ENCODE data around the gene ABCC9. TPM values are rescaled to one million over a fixed set of nuclear protein-coding genes. Genes with fewer than 3 reads are reported as not detected.

The ABCC9 gene
- total and polyA plus RNA-seq, 2 donors (not counting 3 experiments of a cell fraction or from before 2014, with no cell fraction given) = under 0.01 TPM; not detected in 1

GRCh38 chr12:21884936-21885335 is 56.3 kb downstream of the ABCC9 start:
- DNase-seq (ENCODE audit: low read depth, low spot score) (no peak), FAIRE-seq (no peak)
- Histone ChIP-seq H3K9me1 (replicated peaks; ENCODE audit: control insufficient read depth, extremely low read depth, insufficient read depth, low read length) (no peaks in the 10 kb centered on the region), H3K4me3 (replicated peaks in 1 of 3; ENCODE audit: insufficient read depth in 1 of 3, low read depth in 1 of 3, low read length in 3 of 3) (no peak overlapping the region), H4K20me1 (replicated peaks; ENCODE audit: control insufficient read depth, extremely low read depth, insufficient read depth, low read length) (no peaks in the 10 kb centered on the region), H3K79me2 (ENCODE audit: control insufficient read depth, insufficient read depth, low read length) (no peaks in the 10 kb centered on the region), H3K4me1 (ENCODE audit: control insufficient read depth, extremely low read depth, insufficient read depth, low read length) (no peaks in the 10 kb centered on the region), H3K27ac (ENCODE audit: insufficient read depth, low read depth, low read length) (no peak overlapping the region), H3K9me3 (replicated peaks; ENCODE audit: control insufficient read depth, insufficient read depth, low read length) (no peaks in the 10 kb centered on the region), H2AFZ (ENCODE audit: low read depth, low read length) (no peak overlapping the region), H3K27me3 (ENCODE audit: control insufficient read depth in 2 of 2, insufficient read depth in 2 of 2, low read length in 2 of 2) (no peaks in the 10 kb centered on the region), H3K4me2 (ENCODE audit: insufficient read depth, low read length) (no peak overlapping the region), H3K9ac (replicated peaks; ENCODE audit: extremely low read depth, insufficient read depth, low read length) (no peak overlapping the region), H3K36me3 (ENCODE audit: control insufficient read depth in 2 of 2, extremely low read depth in 1 of 2, insufficient read depth in 2 of 2, low read length in 2 of 2) (no peaks in the 10 kb centered on the region)
- CTCF ChIA-PET = no interaction called here
- no TSS peak for BruUV-seq (replicated peaks)
- POLR2A ChIA-PET = no interaction called here
- intact Hi-C loops (cut with micrococcal nuclease) (no loop called here), dilution Hi-C loops (cut with MboI; ENCODE audit: extremely low pct_ligation_motif_present, low sequenced_read_pairs) (no loop called here)
- TF ChIP-seq POLR2A (IDR thresholded peaks at IDR 0.05; ENCODE audit: low read depth, low read length) = no peak
- TF ChIP-seq GATA2 (IDR thresholded peaks at IDR 0.05; ENCODE audit: insufficient read depth, insufficient read length, low read depth, low read length) = no peak
- no peak for TF ChIP-seq FOS (IDR thresholded peaks at IDR 0.05; ENCODE audit: borderline replicate concordance, insufficient read depth, low read length)
- no peak for TF ChIP-seq CTCF (IDR thresholded peaks at IDR 0.05; ENCODE audit: extremely low read depth in 1 of 2, insufficient read depth in 1 of 2, low read depth in 1 of 2, low read length in 2 of 2)
- no peak for TF ChIP-seq MYC (IDR thresholded peaks at IDR 0.05; ENCODE audit: low read depth, low read length)
- TF ChIP-seq EZH2 (IDR thresholded peaks at IDR 0.05; ENCODE audit: borderline replicate concordance, low read depth, low read length, severe bottlenecking) = no peak
- TF ChIP-seq POLR2AphosphoS5 (IDR thresholded peaks at IDR 0.05; ENCODE audit: insufficient read depth, low read depth, low read length) = no peak
- TF ChIP-seq, protein P1, sequence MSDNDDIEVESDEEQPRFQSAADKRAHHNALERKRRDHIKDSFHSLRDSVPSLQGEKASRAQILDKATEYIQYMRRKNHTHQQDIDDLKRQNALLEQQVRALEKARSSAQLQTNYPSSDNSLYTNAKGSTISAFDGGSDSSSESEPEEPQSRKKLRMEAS (IDR thresholded peaks at IDR 0.05; ENCODE audit: insufficient read depth, insufficient read length) = no peak
- no peak for TF ChIP-seq JUN (IDR thresholded peaks at IDR 0.05; ENCODE audit: borderline replicate concordance, insufficient read depth, insufficient read length, low read depth)
